Stimulated activated CD4-positive, alpha-beta T cell treated with anti-CD3 and anti-CD28 coated beads, Interleukin-1b, Interleukin-23, amount 100 ng/mL, for 1 hour (primary cell): Measurements from ENCODE around the gene NLRP9.
"Not testable (repeated sequence)": the region's sequence is repeated elsewhere in the genome, so short reads cannot be mapped to it uniquely, and the experiment has no call there.

ENCODE experiments used
- DNase-seq, 2 donors: peaks; one replicate each; pipeline ENCODE4 v3.0.0-alpha.2; 2020; ENCODE audit warnings: low read depth in 2 of 2

NLRP9 gene

GRCh38 chr19:55738302-55738701 is at the start of gene NLRP9:
Gene NLRP9, minus strand, starts transcription at chr19:55738402. Its CDS starts 28 bp downstream, at chr19:55738374.
- no peak for DNase-seq

GRCh38 chr19:55781112-55781511 is 42.9 kb upstream of the NLRP9 start:
- DNase-seq = no peak

DNA sequence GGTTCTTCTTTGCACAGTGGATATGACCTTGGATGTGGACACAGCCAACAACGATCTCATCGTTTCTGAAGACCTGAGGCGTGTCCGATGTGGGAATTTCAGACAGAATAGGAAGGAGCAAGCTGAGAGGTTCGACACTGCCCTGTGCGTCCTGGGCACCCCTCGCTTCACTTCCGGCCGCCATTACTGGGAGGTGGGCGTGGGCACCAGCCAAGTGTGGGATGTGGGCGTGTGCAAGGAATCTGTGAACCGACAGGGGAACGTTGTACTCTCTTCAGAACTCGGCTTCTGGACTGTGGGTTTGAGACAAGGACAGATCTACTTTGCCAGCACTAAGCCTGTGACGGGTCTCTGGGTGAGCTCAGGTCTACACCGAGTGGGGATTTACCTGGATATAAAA is 40.1 kb upstream of the NLRP9 start:
- DNase-seq = no peak

DNA sequence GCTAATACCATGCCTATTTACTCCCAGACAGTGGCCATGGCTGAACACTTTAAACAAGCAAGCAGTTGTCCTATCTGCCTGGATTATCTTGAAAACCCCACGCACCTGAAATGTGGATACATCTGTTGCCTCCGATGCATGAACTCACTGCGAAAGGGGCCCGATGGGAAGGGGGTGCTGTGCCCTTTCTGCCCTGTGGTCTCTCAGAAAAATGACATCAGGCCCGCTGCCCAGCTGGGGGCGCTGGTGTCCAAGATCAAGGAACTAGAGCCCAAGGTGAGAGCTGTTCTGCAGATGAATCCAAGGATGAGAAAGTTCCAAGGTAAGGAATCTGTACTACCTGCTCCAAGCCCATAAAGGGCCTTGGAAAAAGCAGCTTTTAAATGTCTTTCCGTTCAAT is 39.3 kb upstream of the NLRP9 start:
- DNase-seq = no peak

DNA sequence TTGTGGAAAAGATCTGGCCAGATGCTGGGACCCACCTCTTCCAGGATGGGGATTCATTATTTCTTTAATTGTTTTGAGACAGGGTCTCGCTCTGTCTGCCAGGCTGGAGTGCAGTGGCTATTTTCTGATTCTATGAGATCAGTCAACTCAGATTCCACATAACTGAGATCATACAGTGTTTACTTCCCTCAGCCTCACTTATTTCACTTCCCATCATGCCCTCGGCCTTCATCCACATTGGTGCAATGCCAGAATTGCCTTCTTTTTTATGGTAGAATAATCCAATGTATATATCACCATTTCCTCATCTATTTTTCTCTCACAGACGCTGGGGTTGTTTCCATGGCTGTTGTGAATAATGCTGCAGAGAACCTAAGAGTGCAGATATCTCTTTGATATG is 31.4 kb upstream of the NLRP9 start:
- not testable (repeated sequence) for DNase-seq

- DNase-seq = not testable (repeated sequence)
Observed at GRCh38 chr19:55768818-55769217, 30.6 kb upstream of the NLRP9 start, which contains the start of gene RFPL4AL1. Gene RFPL4AL1, plus strand, starts transcription at chr19:55769118. Its CDS starts 2,687 bp downstream, at chr19:55771805.

DNA sequence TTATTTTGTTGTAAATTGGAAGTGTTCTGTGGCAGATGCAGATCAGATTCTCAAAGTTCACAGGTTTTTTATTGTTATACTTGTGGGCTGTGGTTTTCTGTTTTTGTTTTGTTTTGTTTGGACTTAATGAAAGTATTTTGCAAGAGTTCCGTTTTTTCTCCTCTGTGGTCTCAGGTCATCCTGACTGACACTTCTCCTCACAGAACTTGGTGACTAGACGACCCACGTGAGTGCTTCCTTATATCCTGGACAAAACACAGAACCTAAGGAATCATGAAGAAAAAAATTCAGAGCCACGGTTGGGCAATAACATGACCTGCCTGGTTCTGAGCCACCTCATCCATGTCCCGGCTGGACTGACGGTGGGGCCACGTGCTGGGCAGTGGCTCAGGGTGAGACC is 28.3 kb upstream of the NLRP9 start:
- DNase-seq = no peak

GRCh38 chr19:55758797-55759196 is 20.6 kb upstream of the NLRP9 start, which contains the start of gene RFPL4A:
Gene RFPL4A, plus strand, starts transcription at chr19:55759097. Its CDS starts 2,704 bp downstream, at chr19:55761801.
- DNase-seq = not testable (repeated sequence)

DNA sequence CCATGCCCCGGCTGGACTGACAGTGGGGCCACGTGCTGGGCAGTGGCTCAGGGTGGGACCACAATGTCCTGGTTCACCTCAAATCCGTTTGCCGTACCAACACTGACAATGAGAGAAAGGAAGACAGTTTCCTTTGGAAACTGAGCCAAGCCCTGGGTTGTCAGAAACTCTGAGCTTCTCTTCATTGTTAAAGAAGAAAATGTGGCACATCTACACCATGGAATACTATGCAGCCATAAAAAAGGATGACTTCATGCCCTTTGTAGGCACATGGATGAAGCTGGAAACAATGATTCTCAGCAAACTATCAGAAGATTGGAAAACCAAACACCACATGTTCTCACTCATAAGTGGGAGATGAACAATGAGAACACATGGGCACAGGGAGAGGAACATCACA is 18.6 kb upstream of the NLRP9 start:
- DNase-seq = not testable (repeated sequence)

GRCh38 chr19:55753401-55753800 is 15.2 kb upstream of the NLRP9 start:
- DNase-seq = no peak

DNA sequence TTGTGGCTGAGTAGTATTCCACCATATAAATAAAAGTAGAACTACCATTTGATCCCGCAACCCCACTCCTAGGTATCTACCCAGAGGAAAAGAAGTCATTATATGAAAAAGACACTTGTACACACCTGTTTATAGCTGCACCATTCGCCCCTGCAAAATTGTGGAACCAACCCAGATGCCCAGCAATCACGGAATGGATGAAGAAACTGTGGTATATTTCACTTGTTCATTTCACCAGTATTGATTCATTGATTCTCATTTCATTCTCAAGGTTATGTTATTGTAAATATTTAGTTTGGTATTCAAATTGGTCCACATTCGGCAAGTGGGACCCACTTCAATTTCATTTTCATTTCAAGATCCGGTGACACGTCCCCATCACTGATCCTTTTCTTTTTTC is 12.5 kb upstream of the NLRP9 start:
- DNase-seq = no peak

DNA sequence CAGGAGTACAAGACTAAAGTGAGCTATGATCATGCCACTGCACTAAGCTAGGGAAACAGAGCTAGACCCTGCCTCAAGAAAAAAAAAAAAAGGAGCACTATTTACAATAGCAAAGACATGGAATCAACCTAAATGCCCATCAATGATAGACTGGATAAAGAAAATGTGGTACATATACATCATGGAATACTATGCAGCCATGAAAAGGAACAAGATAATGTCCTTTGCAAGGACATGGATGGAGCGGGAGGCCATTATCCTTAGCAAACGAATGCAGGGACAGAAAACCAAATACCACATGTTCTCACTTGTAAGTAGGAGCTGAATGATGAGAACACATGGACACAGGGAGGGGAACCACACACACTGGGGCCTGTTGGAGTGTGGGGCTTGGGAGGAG is 7.8 kb downstream of the NLRP9 start:
- not testable (repeated sequence) for DNase-seq

DNA sequence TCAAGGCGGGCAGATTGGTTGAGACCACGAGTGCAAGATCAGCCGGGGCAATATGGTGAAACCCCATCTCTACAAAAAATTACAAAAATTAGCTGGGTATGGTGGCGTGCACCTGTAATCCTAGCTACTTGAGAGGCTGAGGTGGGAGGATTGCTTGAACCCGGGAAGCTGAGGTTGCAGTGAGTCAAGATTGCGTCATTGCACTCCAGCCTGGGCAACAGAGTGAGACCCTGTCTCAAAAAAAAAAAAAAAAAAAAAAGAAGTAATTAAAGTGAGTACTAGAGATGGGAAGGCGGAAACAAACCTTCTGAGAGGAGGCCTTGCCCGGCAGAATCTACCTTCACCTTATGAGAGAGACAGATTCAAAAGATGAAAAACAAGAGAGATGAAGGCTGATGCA is 14.7 kb downstream of the NLRP9 start:
- no peak for DNase-seq

- DNase-seq = no peak
Observed at GRCh38 chr19:55720801-55721200, 17.4 kb downstream of the NLRP9 start.

- DNase-seq = no peak
Observed at GRCh38 chr19:55720214-55720746, 17.9 kb downstream of the NLRP9 start.

- not testable (repeated sequence) for DNase-seq
Observed at GRCh38 chr19:55717879-55718711, 20.1 kb downstream of the NLRP9 start.

- DNase-seq = no peak
Observed at GRCh38 chr19:55717251-55717650, 21.0 kb downstream of the NLRP9 start.

DNA sequence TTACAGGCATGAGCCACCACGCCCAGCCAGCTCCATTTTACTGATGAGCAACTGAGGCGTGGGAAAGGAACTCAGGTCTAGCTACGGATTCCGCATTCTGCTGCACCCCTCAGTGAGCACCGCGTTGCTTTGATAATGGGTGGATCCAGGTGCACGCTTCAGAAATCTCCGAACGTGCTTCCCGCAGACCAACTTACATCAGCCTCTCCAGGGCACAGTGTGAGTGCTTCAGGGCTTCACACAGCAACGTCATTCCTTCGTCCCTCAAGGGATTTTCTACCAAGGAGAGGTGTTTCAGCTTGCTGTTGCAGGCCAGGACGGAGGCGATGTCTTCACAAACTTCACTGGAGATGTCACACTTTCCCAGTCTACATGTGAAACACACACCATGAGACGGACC is 21.7 kb downstream of the NLRP9 start:
- no peak for DNase-seq

DNA sequence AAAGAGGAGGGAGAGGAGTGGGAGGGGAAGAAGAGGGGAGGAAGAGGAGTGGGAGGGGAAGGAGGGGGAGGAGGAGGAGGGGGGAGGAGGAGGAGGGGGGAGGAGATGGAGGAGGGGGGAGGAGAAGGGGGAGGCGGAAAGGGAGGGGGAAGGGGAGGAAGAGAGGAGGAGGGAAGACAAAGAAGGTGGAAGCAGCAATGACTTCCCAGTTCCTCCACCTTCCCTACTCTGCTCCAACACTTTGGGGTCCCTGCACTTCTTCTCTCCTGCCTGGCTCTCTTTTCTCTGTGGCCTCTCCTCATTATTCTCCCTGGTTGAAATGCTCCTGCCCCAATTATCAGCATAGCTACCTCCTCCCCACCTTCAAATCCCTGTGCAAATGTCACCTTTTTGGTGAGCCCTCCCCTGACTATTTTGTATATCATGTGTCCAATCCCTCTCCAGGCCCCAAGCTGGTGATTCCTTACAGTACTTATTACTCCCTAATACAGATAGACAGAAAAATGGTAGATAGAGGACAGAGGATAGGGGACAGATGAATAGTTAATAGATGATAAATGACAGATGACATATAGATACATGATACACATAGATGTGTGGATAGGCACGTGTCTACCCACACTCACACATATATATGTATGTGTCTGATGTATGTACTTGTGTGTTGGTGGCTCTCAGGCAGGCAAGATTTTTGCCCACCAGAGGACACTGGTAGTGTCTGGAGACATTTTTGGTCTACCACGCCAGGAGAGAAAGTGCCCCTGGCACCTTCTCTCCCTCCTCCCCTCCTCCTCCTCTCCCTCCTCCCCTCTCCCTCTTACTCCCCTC is 25.2 kb downstream of the NLRP9 start:
- DNase-seq = no peak

DNA sequence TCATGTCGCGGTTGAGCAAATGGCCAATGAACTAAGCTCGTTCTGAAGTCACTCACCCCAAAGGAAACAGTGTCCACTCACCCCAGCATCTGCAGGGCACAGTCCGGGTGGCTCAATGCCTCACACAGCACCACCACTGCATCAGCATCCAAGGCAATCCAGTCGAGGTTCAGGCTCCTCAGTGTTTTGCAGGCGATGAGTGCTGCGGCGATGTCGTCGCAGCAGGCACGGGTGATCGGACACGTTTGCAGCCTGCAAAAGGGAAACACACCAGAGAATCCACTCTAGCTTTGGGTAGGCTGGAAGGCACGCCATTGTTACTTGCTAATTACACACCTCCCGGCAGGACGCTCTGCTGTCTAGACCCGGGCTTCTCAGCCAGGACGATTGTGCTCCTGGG is 26.5 kb downstream of the NLRP9 start:
- DNase-seq = no peak

GRCh38 chr19:55705972-55706371 is 32.2 kb downstream of the NLRP9 start:
- no peak for DNase-seq

- no peak for DNase-seq
Observed at GRCh38 chr19:55704494-55705245, 33.5 kb downstream of the NLRP9 start.
